Nucleus accumbens (tissue), 56 donors: Measurements from ENCODE around the gene GMPS.
A peak's percentile ranks its signal among the peaks of the same experiment; 100 is the strongest.
"Not testable (repeated sequence)": the region's sequence is repeated elsewhere in the genome, so short reads cannot be mapped to it uniquely, and the experiment has no call there.

ENCODE experiments used
- DNase-seq, 56 donors: peaks; one replicate each; lab custom pipeline; 2025; lab: John Stamatoyannopoulos, UW

GMPS gene

GRCh38 chr3:155870133-155870944 is at the start of gene GMPS:
Gene GMPS (plus strand): TSS chr3:155870650. CDS start chr3:155870871, 221 bp downstream.
- peak; percentile 57 to 96 (median 90) for DNase-seq

- not testable (repeated sequence) for DNase-seq
Observed at GRCh38 chr3:155828490-155829098, 41.9 kb upstream of the GMPS start.

- DNase-seq = no peak
Observed at GRCh38 chr3:155835341-155836071, 34.9 kb upstream of the GMPS start.

- DNase-seq = no peak
Observed at GRCh38 chr3:155843569-155843968, 26.9 kb upstream of the GMPS start.

GRCh38 chr3:155846119-155846518 is 24.3 kb upstream of the GMPS start:
- DNase-seq = no peak

GRCh38 chr3:155847993-155848392 is 22.5 kb upstream of the GMPS start:
- DNase-seq = no peak

- not testable (repeated sequence) for DNase-seq
Observed at GRCh38 chr3:155849404-155849803, 21.0 kb upstream of the GMPS start.

GRCh38 chr3:155852341-155852740 is 18.1 kb upstream of the GMPS start:
- DNase-seq = no peak

- DNase-seq = peak in 14 of 56 donors; percentile 5 to 69 (median 38)
Observed at GRCh38 chr3:155853214-155854140, 17.0 kb upstream of the GMPS start.

GRCh38 chr3:155854141-155854940 is 16.1 kb upstream of the GMPS start, which contains the start of gene SLC33A1:
Gene SLC33A1 (minus strand): TSS chr3:155854427. CDS start chr3:155853997, 430 bp downstream.
- peak; percentile 91 to 100 (median 99) for DNase-seq

- DNase-seq = no peak
Observed at GRCh38 chr3:155859859-155860258, 10.6 kb upstream of the GMPS start.

- not testable (repeated sequence) for DNase-seq
Observed at GRCh38 chr3:155860424-155860823, 10.0 kb upstream of the GMPS start.

GRCh38 chr3:155861476-155862183 is 8.8 kb upstream of the GMPS start:
- DNase-seq = no peak

GRCh38 chr3:155862290-155862982 is 8.0 kb upstream of the GMPS start:
- DNase-seq = peak in 1 of 56 donors; percentile 28

GRCh38 chr3:155863072-155863784 is 7.2 kb upstream of the GMPS start:
- DNase-seq = no peak

GRCh38 chr3:155869691-155870090 is 759 bp upstream of the GMPS start:
- DNase-seq = no peak
